ENCODE measurements around the gene CABLES2.

CABLES2 gene

DNA sequence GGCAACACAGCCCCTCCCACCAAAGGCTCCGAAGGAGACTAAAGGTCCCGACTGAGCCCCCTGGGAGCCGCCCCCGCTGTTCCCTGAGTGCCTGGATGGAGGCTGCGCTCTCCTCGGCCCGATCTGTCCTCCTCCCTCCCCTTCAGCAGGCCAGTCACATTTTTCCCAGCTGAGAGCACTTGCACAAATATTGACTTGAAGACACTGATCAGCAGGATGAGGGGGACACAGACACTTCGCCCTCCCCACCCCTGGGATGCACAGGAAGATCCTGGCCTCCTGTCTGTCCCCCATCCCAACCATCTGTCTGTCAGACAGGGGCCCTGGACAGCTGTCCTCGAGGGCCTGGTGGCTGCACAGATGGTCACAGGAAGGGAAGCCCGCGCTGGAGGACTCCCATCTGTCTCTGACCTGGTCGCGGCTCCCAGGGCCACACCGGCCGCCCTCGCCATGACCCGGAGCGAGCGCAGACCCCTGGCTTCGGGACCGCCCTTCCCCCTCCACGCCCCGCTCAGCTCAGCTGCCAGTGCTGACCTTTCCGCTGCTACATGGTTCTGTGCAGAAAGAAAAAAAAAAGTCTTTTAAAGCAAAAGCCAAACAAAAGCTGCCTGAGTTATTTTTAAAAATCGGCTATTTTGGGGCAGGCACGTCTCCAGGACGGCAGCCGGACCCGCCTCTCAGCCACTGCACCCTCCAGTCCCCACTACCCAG lies 51.1 kb downstream of the CABLES2 start:
- no peak for DNase-seq (ENCODE audit: low read depth)
- H3K4me3 ChIP-seq (ENCODE audit: low read depth, low read length): no peak overlapping the region
- TF ChIP-seq, protein P1, sequence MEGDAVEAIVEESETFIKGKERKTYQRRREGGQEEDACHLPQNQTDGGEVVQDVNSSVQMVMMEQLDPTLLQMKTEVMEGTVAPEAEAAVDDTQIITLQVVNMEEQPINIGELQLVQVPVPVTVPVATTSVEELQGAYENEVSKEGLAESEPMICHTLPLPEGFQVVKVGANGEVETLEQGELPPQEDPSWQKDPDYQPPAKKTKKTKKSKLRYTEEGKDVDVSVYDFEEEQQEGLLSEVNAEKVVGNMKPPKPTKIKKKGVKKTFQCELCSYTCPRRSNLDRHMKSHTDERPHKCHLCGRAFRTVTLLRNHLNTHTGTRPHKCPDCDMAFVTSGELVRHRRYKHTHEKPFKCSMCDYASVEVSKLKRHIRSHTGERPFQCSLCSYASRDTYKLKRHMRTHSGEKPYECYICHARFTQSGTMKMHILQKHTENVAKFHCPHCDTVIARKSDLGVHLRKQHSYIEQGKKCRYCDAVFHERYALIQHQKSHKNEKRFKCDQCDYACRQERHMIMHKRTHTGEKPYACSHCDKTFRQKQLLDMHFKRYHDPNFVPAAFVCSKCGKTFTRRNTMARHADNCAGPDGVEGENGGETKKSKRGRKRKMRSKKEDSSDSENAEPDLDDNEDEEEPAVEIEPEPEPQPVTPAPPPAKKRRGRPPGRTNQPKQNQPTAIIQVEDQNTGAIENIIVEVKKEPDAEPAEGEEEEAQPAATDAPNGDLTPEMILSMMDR (IDR thresholded peaks at IDR 0.05; ENCODE audit: low read depth, low read length, missing control alignments): no peak

GRCh38 chr20:62355516-62355877 lies 51.6 kb downstream of the CABLES2 start:
- no peak for DNase-seq (ENCODE audit: low read depth)
- TF ChIP-seq, protein P1 (IDR thresholded peaks at IDR 0.05; ENCODE audit: low read depth, low read length, missing control alignments): no peak
- no peak overlapping the region for H3K4me3 ChIP-seq (ENCODE audit: low read depth, low read length)

- DNase-seq (ENCODE audit: low read depth): no peak
- no peak overlapping the region for H3K4me3 ChIP-seq (ENCODE audit: low read depth, low read length)
- TF ChIP-seq, protein P1 (IDR thresholded peaks at IDR 0.05; ENCODE audit: low read depth, low read length, missing control alignments): no peak
These were observed 52.2 kb downstream of the CABLES2 start for GRCh38 chr20:62354811-62355341.

DNA sequence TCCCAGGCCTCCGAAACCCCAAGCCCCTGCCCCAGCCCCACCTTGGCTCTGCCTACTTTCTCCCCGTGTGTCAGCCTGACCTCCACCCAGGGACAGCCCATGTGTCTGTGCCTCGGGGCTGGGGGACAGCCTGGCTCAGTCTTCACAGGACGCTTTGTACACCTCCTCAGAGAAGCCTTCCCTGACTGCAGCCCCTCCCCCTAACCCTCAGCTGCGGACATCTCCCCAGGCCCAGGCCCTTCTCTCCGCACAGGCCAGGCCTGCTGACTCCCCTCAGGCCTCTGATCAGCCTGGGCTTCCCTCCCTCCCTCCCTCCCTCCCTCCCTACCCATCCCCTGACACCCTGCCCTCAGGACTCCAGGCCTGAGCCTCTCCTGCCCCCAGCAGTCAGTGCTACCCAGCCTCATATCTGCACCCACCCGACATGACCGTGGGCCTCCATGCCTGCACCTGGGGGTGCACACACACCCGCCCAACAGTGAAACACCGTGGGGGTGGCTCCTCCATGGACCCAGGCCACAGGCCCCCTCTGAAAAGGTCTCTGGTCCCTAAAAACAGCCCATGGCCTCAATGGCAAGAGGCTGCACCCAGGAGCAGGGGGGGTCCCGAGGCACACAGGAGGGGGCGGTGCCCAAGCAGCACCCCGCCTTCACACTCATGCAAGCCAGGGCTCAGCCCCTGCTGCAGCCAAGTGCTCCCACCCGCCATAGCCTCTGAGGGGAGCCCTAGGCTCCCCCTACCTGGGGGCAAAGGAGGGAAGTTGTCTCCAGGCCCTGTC lies 52.9 kb downstream of the CABLES2 start:
- TF ChIP-seq, protein P1 (IDR thresholded peaks at IDR 0.05; ENCODE audit: low read depth, low read length, missing control alignments): no peak

GRCh38 chr20:62353289-62354030 lies 53.6 kb downstream of the CABLES2 start:
- H3K4me3 ChIP-seq (ENCODE audit: low read depth, low read length): no peak overlapping the region
- TF ChIP-seq, protein P1 (IDR thresholded peaks at IDR 0.05; ENCODE audit: low read depth, low read length, missing control alignments): no peak
- no peak for DNase-seq (ENCODE audit: low read depth)

More for the DNA sequence above, 52.9 kb downstream of the CABLES2 start:
- no peak for DNase-seq (ENCODE audit: low read depth)
- no peak overlapping the region for H3K4me3 ChIP-seq (ENCODE audit: low read depth, low read length)

DNA sequence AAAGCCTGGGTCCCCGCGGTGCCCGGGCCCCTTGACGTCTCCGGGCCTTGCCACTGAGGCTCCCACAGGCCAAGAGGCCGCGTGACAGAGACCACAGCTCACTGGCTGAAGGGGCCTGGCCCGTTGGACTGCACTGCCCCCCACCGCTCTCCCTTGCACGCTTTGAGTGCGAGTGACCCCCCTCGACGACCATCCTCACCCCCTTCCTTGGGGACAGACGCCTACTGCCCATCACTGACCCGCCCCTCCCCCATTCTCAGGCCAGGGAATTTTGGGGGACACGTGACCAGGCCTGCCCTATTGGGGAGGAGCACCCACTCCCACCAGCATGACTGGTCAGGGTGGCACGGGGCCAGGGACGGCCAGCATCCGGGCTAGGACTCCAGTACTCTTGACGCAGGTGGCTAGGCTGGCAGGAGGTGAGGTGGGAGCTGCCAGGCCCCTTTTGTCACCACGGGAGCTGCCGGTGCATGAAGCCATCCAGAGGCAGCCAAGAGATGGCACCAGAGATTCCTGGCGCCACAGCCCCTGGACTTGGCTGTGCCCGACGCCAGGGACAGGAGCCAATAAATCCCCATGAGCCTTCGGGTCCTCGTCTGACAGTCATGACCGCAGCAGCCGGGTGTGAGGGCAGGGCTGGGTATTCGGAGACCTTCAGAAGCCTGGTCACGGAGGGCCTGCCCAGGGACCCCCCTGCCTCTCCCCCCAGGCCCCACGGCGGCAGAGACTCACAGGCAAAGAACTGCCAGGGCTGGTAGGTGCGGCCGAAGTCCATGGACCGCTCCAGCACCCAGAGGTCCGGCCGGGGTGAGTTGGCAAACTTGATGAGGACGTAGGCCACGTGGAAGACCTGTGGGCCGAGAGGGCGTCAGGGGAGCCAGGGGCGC lies 54.4 kb downstream of the CABLES2 start:
- DNase-seq (ENCODE audit: low read depth): no peak
- no peak overlapping the region for H3K4me3 ChIP-seq (ENCODE audit: low read depth, low read length)
- TF ChIP-seq, protein P1 (IDR thresholded peaks at IDR 0.05; ENCODE audit: low read depth, low read length, missing control alignments): no peak
